Medulla oblongata (tissue), 1 donor: ENCODE results near the gene CACNG1.

ENCODE experiments used
- DNase-seq: peaks from one replicate; pipeline ENCODE4 v3.0.0-alpha.2; 2015; ENCODE audit errors: extremely low spot score

Gene CACNG1

DNA sequence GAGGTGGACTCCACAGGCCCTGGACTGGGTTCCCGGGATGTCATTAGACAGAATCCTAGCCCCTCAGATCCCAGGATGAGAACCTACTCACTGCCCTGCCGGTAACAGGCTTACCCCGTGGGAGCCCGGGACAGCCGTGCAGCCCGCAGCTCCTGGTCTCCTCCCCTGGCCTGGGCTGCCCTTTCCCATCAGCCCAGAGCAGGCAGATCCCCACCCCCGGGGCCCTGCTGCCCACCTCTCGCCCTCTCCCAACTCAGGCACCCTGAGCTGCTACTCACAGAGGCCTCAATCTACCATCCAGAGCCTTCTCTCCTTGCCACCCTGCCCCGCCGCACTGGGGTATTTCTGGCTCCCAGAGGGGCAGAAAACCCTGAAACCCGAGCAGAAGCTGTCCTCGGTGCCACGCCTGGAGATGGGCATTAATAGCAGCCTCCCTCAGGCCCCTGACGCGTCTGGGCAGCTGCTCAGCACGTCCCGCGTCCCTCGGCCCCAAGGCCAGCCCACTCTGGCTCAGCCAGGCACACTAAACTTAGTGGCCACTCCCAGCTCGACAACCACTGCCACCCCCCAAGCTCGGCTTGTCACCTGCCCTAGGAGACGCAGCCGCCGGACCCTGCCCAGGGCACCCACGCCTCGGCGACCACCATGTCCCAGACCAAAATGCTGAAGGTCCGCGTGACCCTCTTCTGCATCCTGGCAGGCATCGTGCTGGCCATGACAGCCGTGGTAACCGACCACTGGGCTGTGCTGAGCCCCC is at the start of gene CACNG1:
Gene CACNG1, plus strand, starts transcription at position 539 of the 757 bp plus-strand sequence. Its CDS starts 107 bp downstream, at position 646.
- DNase-seq = no peak

- DNase-seq = no peak
These were observed 49.3 kb upstream of the CACNG1 start for GRCh38 chr17:66994930-66995535.

DNA sequence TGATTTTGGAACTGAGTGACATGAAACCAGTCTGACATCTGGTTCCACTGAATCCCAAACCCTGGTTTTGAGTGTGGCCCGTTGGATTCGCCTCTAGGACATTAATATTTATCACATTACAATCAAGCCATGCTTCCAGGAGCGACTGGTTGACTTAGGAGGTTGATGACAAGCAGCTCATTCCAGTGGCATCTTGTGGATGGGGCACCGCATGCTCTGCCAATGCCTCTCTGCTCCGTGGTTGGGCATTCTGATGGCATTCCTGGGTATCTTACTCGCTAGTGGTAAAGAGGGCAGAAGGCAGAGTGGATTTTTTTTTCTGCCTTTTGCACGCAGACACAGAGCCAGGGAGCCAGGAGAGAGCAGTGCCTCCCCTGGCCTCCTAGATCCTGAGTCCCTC is 48.4 kb upstream of the CACNG1 start:
- DNase-seq = no peak

- no peak for DNase-seq
These were observed 47.4 kb upstream of the CACNG1 start for GRCh38 chr17:66996926-66997325.

DNA sequence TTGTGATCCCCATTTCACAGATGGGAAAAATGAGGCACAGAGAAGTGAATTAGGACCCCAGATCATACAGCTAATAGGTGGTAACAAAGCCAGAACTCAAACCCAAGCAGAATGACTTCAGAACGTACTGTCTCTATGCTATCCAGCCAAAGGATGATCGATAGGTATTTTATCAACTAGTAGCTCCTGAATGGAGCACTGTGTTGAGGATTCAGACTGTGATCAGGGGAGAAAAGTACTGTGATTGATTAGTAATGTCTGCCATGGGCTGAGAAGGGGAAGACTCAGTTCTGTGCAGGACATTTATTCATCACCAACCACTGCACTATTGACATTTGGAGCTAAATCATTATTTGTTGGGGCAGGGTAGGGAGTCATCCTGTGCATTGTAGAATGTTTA is 41.1 kb upstream of the CACNG1 start:
- DNase-seq = no peak

DNA sequence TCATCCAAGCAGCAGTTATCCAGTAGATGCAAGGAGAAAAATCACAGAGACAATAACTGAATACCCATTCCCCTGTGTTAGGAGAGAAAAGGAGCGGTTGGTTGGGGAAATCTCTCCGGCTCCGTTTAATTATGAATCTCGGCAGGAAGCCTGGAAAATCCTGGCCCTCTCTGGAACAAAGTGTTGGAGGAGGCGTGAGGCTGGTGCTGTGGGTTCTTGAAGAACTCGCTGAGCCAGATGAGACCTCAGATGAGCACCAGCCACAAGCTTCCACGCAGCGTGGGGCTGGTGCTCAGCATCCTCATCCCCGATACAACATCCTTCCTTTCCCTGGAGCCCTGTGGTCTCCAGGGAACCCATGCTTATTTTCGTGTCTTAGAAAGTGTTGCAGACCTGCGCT is 40.2 kb upstream of the CACNG1 start:
- no peak for DNase-seq

DNA sequence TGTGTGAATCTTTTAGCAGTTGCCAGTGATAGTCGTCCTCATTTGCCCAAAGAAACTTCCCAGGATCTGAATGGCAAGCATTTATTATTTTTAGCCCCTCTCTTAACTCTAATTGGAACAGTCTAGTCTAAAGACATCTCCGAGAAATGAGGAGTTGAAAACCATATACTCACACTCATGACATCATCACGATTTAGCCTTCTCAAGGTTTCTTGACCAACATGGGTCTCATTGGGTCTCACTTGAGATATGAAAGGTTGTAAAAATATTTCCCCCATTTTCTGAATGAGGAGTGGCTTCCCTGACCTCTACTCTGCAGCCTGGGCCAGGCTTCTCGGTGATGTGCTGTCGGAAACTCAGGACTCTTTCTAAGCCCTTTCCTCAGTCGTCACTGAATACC is 37.1 kb upstream of the CACNG1 start:
- DNase-seq = no peak

- no peak for DNase-seq
These were observed 36.3 kb upstream of the CACNG1 start for GRCh38 chr17:67008101-67008500.

DNA sequence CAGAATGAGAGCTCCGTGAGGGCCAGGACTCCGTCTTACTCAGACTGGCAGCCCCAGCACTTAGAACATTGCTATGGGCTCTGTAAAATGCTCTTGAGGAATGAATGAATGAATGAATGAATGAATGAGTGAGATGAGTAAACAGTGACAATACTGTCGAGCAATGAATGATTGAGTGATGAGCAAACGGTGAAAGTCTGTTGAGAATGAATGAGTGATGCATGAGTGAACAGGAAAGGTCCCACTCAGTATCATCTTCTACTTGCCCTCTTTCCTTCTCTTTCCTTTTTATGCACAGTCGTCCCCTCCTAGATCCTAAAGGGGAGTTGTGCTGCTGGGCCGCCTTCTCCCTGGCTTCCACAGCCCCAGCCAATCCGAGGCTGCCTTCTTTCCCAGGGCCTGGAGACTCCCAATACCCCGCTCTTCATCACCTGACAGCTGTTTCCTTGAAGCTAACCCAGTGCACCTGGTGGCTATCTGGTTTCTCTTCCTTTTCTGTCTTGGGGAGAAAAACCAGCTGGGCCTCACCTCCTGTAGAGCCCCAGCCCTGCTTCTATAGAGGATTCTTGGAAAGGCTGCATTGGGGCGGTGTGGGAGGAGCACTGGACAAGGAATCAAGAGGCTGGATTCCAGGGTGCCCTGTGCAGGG is 32.7 kb upstream of the CACNG1 start:
- DNase-seq = no peak

- DNase-seq = no peak
These were observed 30.5 kb upstream of the CACNG1 start for GRCh38 chr17:67013891-67014290.

DNA sequence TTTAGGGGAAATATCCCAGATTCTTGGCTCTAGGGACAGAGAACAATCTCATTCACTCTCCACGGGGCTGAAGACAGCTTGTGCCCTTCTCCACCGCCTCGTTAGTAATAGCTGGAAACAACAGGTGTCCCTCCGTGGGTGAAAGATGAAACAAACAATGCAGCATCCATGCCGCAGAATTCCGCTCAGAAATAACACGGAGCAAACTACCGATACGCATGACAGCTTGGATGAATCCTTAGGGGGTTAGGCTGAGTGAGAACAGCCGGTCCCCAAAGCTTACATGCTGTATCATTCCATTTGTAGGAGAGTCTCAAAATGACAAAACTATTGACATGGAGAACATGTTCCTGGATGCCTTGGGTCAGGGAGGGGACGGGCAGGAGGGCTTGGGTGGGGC is 29.4 kb upstream of the CACNG1 start:
- no peak for DNase-seq

DNA sequence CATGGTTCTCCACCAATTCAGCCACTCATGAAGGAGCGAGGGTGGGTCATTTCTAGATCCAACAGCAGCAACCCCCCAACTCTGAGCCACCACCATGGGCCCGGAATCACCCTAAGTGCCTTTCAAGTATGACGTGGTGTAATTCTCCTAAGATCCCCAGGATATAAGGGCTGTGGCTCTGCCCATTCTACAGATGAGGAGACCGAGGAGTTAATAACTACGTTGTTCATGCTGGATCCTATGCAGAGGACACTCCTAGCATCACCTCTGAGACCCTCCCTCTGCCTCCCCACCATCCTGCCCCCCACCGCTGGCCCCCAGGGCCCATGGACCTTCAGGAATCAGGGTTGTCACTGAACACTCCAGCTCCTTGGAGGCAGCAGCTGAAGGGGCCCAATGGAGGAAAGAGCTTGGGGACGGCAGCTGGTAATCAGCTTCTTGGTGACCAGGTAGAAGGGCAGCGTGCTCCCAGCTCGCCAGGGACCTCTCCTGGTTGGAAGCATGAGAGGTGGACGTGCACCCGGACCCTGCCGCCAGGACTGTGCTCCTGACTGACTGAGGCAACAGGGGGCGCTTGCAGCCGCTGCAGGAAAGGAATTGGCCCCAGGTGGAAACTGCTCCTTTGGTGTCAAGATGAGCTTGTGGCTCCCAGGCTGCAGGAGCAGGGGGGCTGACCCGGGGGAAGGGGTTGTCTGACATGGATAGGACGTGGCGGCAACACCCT is 28.2 kb upstream of the CACNG1 start:
- no peak for DNase-seq

- DNase-seq = no peak
These were observed 26.4 kb upstream of the CACNG1 start for GRCh38 chr17:67017910-67018309.

- DNase-seq = no peak
These were observed 25.6 kb upstream of the CACNG1 start for GRCh38 chr17:67018471-67019434.

DNA sequence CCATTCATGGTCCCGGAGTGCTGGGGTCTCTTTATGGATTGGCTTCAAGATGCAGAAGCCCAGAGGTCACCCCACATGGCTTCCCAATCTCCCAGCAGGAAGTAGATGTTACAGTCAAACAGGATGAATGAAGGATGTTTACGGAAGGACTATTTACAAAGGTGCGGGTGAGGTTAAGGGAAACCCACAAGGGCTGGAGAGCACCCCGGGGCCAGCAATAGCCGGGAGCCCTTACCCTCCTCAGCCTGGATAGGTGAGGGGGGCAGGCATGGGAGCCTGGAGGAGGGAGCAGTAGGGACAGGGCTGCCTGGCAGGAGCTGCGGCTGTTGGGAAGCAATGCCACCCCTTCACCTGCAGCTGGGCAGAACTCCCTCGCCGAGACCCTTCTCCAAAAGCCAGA is 24.5 kb upstream of the CACNG1 start:
- no peak for DNase-seq

- no peak for DNase-seq
These were observed 24.0 kb upstream of the CACNG1 start for GRCh38 chr17:67020293-67020766.

DNA sequence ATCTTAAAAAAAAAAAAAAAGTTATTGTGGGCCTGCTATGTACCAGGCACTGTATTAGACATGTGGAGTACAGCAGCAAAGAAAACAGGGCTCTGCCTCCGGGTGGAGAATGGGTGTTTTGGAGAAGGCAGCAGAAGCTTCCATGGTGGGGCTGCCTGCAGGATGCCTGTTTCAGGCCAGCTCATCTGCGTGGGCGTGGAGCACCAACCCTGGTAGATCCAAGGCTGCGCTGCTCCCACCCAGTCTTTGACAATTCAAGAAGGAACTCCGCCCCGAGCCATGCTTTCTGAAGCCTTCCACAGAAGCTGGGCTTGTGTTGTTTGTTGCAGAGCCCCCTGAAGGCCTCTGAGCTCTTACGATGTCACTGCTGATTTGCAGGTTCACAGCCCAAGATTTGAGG is 23.2 kb upstream of the CACNG1 start:
- no peak for DNase-seq

GRCh38 chr17:67021743-67022450 is 22.5 kb upstream of the CACNG1 start:
- DNase-seq = no peak

DNA sequence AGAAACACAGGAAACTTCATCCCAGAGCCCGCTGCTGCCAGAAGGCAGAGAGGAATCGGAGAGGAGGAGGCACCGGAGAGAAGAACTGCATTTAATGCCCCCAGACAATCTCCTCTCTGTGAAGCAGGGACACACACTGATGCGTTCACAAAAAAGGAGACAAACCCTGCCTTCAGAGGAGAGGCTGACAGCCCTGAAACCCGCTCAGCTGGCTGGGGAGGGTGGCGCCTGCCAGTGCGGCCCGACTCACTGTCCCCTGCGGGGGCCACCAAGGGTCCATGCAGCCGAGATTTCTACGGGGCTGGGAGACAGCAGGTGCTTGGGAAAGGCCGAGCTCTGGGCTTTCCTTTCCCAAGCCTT is 21.9 kb upstream of the CACNG1 start:
- DNase-seq = peak; percentile 40

- no peak for DNase-seq
These were observed 19.6 kb upstream of the CACNG1 start for GRCh38 chr17:67024736-67025135.
